Measurements from ENCODE around the gene NRBP1.

The NRBP1 gene

GRCh38 chr2:27435628-27436027 lies 7.2 kb downstream of the NRBP1 start:
- Mint-ChIP-seq H3K27me3 (no peaks in the 10 kb centered on the region), H3K9me3 (no peaks in the 10 kb centered on the region), H3K4me3 (no peak overlapping the region), H3K4me1 (ENCODE audit: low read depth in 2 of 2) (peaks cover 12 to 22% of the 10 kb centered on the region in 2 donors), H3K36me3 (ENCODE audit: insufficient read depth) (peaks cover 90% of the 10 kb centered on the region), H3K27ac (peak overlapping the region in 1 of 2 donors; percentile 79)
- ATAC-seq (replicated peaks), result no peak
- no peak for DNase-seq

GRCh38 chr2:27441226-27441926 lies 12.9 kb downstream of the NRBP1 start:
- Mint-ChIP-seq H3K4me1 (ENCODE audit: low read depth in 2 of 2) (peaks cover 4 to 10% of the 10 kb centered on the region in 2 donors), H3K27ac (peak overlapping the region; percentile 13 to 62), H3K36me3 (ENCODE audit: insufficient read depth) (peaks cover 78% of the 10 kb centered on the region), H3K4me3 (peak overlapping the region in 1 of 2 donors; percentile 19), H3K27me3 (no peaks in the 10 kb centered on the region), H3K9me3 (no peaks in the 10 kb centered on the region)
- no peak for DNase-seq
- no peak for ATAC-seq (replicated peaks)

DNA sequence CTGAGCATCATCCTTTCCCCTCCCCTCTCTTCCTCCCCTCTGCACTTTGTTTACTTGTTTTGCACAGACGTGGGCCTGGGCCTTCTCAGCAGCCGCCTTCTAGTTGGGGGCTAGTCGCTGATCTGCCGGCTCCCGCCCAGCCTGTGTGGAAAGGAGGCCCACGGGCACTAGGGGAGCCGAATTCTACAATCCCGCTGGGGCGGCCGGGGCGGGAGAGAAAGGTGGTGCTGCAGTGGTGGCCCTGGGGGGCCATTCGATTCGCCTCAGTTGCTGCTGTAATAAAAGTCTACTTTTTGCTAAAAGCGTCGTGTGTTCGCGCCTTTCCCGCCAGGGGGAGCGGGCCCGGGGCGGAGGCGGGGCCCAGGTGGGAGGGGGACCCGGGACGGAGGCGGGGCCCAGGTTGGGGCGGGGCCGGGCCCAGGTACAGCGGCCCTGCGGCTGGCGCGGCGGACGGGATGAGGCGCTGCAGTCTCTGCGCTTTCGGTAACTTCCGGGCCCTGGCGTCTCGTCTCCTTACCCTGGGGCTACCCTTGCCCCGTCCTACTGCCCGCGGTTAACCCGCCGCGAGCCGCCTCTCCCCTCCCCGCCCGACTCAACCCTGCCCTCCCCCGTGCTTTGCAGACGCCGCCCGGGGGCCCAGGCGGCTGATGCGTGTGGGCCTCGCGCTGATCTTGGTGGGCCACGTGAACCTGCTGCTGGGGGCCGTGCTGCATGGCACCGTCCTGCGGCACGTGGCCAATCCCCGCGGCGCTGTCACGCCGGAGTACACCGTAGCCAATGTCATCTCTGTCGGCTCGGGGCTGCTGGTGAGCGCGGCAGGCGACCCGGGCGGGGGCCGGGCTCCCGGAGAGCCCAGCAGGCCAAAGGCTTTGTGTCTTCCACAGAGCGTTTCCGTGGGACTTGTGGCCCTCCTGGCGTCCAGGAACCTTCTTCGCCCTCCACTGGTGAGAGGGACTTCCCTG lies 13.8 kb downstream of the NRBP1 start, which contains the start of gene KRTCAP3:
Gene KRTCAP3, plus strand, starts transcription at position 424 of the 962 bp plus-strand sequence. Its CDS starts 32 bp downstream, at position 456.
- Mint-ChIP-seq H3K9me3 (no peaks in the 10 kb centered on the region), H3K36me3 (ENCODE audit: insufficient read depth) (peaks cover 70% of the 10 kb centered on the region), H3K4me3 (peak within 1 kb of the TSS; percentile 15 to 19), H3K4me1 (ENCODE audit: low read depth in 2 of 2) (peaks cover 4 to 10% of the 10 kb centered on the region in 2 donors), H3K27ac (peak within 1 kb of the TSS; percentile 13 to 62), H3K27me3 (no peaks in the 10 kb centered on the region)
- DNase-seq (peak in 2 of 3 experiments; percentile 38 to 44), ATAC-seq (replicated peaks) (peak; percentile 87)

DNA sequence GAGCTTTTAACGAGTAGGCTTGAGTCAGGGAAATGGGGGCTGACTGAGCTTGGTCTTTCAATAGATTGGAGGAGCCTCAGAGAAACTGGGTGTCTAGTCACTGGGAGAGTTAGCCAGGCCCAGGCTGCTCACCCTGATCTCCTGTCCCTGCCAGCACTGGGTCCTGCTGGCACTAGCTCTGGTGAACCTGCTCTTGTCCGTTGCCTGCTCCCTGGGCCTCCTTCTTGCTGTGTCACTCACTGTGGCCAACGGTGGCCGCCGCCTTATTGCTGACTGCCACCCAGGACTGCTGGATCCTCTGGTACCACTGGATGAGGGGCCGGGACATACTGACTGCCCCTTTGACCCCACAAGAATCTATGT lies 14.5 kb downstream of the NRBP1 start:
- Mint-ChIP-seq H3K36me3 (ENCODE audit: insufficient read depth) (peaks cover 63% of the 10 kb centered on the region), H3K27ac (peak overlapping the region in 1 of 2 donors; percentile 62), H3K4me1 (ENCODE audit: low read depth in 2 of 2) (peaks cover 4 to 10% of the 10 kb centered on the region in 2 donors), H3K4me3 (peak overlapping the region; percentile 7 to 15), H3K27me3 (no peaks in the 10 kb centered on the region), H3K9me3 (no peaks in the 10 kb centered on the region)
- peak; percentile 3 for ATAC-seq (replicated peaks)
- DNase-seq, result no peak

- Mint-ChIP-seq H3K4me1 (ENCODE audit: low read depth in 2 of 2) (peaks cover 0 to 10% of the 10 kb centered on the region in 2 donors), H3K27me3 (no peaks in the 10 kb centered on the region), H3K4me3 (no peak overlapping the region), H3K27ac (peak overlapping the region in 1 of 2 donors; percentile 57), H3K9me3 (no peaks in the 10 kb centered on the region), H3K36me3 (ENCODE audit: insufficient read depth) (peaks cover 41% of the 10 kb centered on the region)
- ATAC-seq (replicated peaks) (no peak), DNase-seq (no peak)
These were observed 16.7 kb downstream of the NRBP1 start for GRCh38 chr2:27445155-27445554.

DNA sequence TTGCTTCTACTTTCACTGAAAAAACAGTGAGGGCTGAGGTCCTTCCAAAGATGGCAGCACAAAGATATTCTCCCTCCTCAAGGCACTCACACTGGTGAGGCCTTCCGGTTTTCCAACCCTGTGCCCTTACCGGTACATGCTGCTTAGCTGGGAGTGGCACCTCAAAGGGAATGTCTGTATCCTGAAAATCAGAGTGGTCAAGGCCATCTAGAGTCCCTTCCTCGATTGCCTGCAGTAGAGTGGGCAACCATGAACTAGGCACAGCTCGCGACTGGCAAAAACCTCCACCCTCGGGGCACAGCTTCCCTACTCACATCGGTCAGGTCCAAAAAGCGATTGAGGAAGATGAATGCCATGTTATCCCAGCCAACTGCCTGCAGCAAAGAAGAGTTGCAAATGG lies 17.2 kb downstream of the NRBP1 start:
- Mint-ChIP-seq H3K4me1 (ENCODE audit: low read depth in 2 of 2) (peaks cover 0 to 10% of the 10 kb centered on the region in 2 donors), H3K27me3 (no peaks in the 10 kb centered on the region), H3K36me3 (ENCODE audit: insufficient read depth) (peaks cover 36% of the 10 kb centered on the region), H3K9me3 (no peaks in the 10 kb centered on the region), H3K27ac (peak overlapping the region in 1 of 2 donors; percentile 57), H3K4me3 (no peak overlapping the region)
- ATAC-seq (replicated peaks) (no peak), DNase-seq (no peak)

DNA sequence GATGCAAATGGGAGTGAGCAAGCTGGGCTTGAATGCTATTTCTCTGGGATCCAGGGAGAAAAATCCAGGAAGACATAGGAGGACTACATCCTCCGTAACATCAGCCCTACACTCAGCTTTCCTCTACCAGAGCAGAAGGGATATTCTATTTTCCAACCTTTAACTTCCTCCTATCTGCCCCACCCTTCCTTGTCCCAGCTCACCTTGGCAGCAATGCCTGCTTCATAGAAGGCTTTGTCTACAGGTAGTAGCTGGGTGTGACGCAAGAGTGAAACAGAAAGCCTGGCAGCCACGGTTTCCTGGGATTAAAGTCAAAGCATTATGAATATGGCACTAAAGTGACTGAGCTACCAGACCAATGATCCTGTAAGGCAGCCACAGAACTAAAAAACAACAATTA lies 17.6 kb downstream of the NRBP1 start:
- no peak for ATAC-seq (replicated peaks)
- Mint-ChIP-seq H3K4me3 (no peak overlapping the region), H3K36me3 (ENCODE audit: insufficient read depth) (peaks cover 32% of the 10 kb centered on the region), H3K4me1 (ENCODE audit: low read depth in 2 of 2) (peaks cover 0 to 10% of the 10 kb centered on the region in 2 donors), H3K9me3 (no peaks in the 10 kb centered on the region), H3K27ac (peak overlapping the region in 1 of 2 donors; percentile 57), H3K27me3 (no peaks in the 10 kb centered on the region)
- no peak for DNase-seq

GRCh38 chr2:27448381-27448780 lies 19.9 kb downstream of the NRBP1 start:
- Mint-ChIP-seq H3K4me1 (ENCODE audit: low read depth in 2 of 2) (peaks cover 0 to 3% of the 10 kb centered on the region in 2 donors), H3K27ac (peak overlapping the region; percentile 28 to 33), H3K27me3 (no peaks in the 10 kb centered on the region), H3K4me3 (no peak overlapping the region), H3K36me3 (ENCODE audit: insufficient read depth) (peaks cover 9% of the 10 kb centered on the region), H3K9me3 (no peaks in the 10 kb centered on the region)
- no peak for ATAC-seq (replicated peaks)
- DNase-seq, result no peak

GRCh38 chr2:27451095-27451494 lies 22.7 kb downstream of the NRBP1 start:
- DNase-seq, result no peak
- H3K4me1 Mint-ChIP-seq (ENCODE audit: low read depth in 2 of 2), result no peaks in the 10 kb centered on the region
- no peak for ATAC-seq (replicated peaks)
- H3K36me3 Mint-ChIP-seq (ENCODE audit: insufficient read depth), result no peaks in the 10 kb centered on the region
- H3K9me3 Mint-ChIP-seq, result no peaks in the 10 kb centered on the region
- no peak overlapping the region for H3K27ac Mint-ChIP-seq
- no peaks in the 10 kb centered on the region for H3K27me3 Mint-ChIP-seq
- H3K4me3 Mint-ChIP-seq, result no peak overlapping the region

DNA sequence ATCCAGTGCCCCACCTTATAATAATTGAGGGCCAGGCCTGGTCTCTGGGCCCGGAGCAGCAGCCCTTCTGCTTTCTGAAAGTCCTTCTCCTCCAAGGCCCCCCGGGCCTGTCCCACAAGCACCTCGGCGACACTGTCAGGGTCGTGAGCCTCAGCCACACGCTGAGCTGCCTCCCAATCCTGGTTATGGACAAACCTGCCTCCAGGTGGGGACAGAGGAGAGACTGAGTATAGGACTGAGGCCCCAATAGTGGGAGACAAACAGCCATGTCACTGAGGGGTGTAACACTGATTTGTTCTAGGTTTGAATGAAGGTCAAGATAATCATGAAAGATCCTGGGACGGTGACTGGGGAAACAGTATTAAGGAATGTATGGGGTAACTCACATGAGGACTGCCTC lies 25.5 kb downstream of the NRBP1 start:
- no peak for DNase-seq
- peak overlapping the region in 1 of 2 donors; percentile 71 for H3K27ac Mint-ChIP-seq
- no peak for ATAC-seq (replicated peaks)
- no peaks in the 10 kb centered on the region for H3K36me3 Mint-ChIP-seq (ENCODE audit: insufficient read depth)
- H3K4me3 Mint-ChIP-seq, result no peak overlapping the region
- no peaks in the 10 kb centered on the region for H3K4me1 Mint-ChIP-seq (ENCODE audit: low read depth in 2 of 2)
- H3K9me3 Mint-ChIP-seq, result no peaks in the 10 kb centered on the region
- H3K27me3 Mint-ChIP-seq, result no peaks in the 10 kb centered on the region

GRCh38 chr2:27461118-27461517 lies 32.7 kb downstream of the NRBP1 start:
- Mint-ChIP-seq H3K4me1 (ENCODE audit: low read depth in 2 of 2) (no peaks in the 10 kb centered on the region), H3K4me3 (no peak overlapping the region), H3K36me3 (ENCODE audit: insufficient read depth) (no peaks in the 10 kb centered on the region), H3K27me3 (no peaks in the 10 kb centered on the region), H3K27ac (no peak overlapping the region), H3K9me3 (no peaks in the 10 kb centered on the region)
- ATAC-seq (replicated peaks), result no peak
- DNase-seq, result no peak

DNA sequence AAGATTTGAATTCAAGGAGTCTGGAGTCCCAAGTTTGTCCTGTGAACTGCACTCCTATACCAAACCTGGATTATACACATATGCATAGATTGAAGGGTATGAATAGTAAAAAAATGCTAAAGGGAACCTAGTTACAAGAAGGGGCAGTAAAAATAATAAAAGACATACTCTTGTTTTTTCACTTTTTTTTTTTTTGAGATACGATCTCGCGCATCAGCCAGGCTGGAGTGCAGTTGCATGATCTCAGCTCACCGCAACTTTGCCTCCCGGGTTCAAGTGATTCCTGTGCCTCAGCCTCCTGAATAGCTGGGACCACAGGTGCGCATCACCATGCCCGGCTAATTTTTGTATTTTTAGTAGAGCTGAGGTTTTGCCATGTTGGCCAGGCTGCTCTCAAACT lies 36.0 kb downstream of the NRBP1 start:
- no peaks in the 10 kb centered on the region for H3K9me3 Mint-ChIP-seq
- no peaks in the 10 kb centered on the region for H3K4me1 Mint-ChIP-seq (ENCODE audit: low read depth in 2 of 2)
- no peaks in the 10 kb centered on the region for H3K36me3 Mint-ChIP-seq (ENCODE audit: insufficient read depth)
- H3K4me3 Mint-ChIP-seq, result no peak overlapping the region
- no peaks in the 10 kb centered on the region for H3K27me3 Mint-ChIP-seq
- DNase-seq (no peak), ATAC-seq (replicated peaks) (no peak)
- no peak overlapping the region for H3K27ac Mint-ChIP-seq

GRCh38 chr2:27471961-27472360 lies 43.5 kb downstream of the NRBP1 start:
- Mint-ChIP-seq H3K9me3 (no peaks in the 10 kb centered on the region), H3K4me3 (no peak overlapping the region), H3K36me3 (ENCODE audit: insufficient read depth) (peaks cover 8% of the 10 kb centered on the region), H3K27ac (no peak overlapping the region), H3K27me3 (no peaks in the 10 kb centered on the region), H3K4me1 (ENCODE audit: low read depth in 2 of 2) (no peaks in the 10 kb centered on the region)
- no peak for ATAC-seq (replicated peaks)
- no peak for DNase-seq
